Keratinocyte (primary cell): Measurements from ENCODE around the gene C2orf42.

Source experiments
- EZH2 ChIP-seq: IDR thresholded peaks from one replicate; pipeline ENCODE4 v1.6.1; 2012; ENCODE audit warnings: inconsistent platforms, mild to moderate bottlenecking, low read length, moderate library complexity
- TF ChIP-seq, protein P1 (sequence below), 3 experiments: IDR thresholded peaks in 1 of 3; conservative IDR thresholded peaks in 1 of 3; optimal IDR thresholded peaks in 1 of 3; 2 replicates in 2 of 3; 3 replicates in 1 of 3; pipeline versions ENCODE3 to v1.5.1; 2011; ENCODE audit warnings: low read length in 3 of 3, mild to moderate bottlenecking in 3 of 3, moderate library complexity in 2 of 3, control low read depth in 1 of 3, inconsistent platforms in 1 of 3; ENCODE audit not compliant: insufficient read depth in 2 of 3; ENCODE audit errors: extremely low read depth in 1 of 3

DNA sequence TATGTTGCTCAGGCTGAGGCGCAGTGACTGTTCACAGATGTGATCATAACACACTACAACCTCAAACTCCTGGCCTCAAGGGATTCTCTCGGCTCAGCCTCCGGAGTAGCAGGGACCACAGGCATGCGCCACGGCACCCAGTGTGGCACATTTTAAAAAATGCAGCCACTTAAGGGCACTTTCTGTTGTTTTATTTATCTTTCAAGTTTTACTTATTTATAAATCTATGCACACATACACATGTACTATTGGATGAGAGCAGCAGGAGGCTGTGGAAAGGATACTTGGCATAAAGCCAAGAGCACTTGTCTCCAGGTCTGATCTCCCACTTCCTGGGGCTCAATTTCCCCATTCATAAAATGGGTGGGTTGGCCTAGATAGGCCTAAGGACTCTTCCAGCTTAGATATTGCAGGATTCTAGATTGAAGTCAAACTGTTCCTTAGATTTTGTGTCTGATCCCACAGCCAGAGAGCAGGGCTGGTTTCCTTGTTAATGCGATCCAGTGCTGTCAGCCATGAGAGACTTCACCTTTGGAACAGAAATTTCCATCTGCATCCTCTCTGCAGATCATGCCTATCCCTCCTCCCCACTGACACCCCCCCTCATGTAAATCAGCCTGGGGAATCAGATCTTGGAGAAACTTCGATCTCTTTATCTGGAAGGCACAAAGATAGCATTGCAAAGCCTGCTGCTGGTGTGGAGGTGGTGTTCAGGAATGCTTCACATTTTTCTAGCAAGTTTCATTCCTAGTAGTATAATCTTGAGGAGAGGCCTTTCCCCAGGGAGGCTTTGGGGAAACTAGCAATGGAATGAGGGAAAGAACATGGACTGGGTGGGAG, 78.8 kb downstream of the C2orf42 start:
- TF ChIP-seq, protein P1, sequence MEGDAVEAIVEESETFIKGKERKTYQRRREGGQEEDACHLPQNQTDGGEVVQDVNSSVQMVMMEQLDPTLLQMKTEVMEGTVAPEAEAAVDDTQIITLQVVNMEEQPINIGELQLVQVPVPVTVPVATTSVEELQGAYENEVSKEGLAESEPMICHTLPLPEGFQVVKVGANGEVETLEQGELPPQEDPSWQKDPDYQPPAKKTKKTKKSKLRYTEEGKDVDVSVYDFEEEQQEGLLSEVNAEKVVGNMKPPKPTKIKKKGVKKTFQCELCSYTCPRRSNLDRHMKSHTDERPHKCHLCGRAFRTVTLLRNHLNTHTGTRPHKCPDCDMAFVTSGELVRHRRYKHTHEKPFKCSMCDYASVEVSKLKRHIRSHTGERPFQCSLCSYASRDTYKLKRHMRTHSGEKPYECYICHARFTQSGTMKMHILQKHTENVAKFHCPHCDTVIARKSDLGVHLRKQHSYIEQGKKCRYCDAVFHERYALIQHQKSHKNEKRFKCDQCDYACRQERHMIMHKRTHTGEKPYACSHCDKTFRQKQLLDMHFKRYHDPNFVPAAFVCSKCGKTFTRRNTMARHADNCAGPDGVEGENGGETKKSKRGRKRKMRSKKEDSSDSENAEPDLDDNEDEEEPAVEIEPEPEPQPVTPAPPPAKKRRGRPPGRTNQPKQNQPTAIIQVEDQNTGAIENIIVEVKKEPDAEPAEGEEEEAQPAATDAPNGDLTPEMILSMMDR (optimal IDR thresholded peaks at IDR 0.05 in 1 of 3, IDR thresholded peaks at IDR 0.05 in 1 of 3, conservative IDR thresholded peaks at IDR 0.05 in 1 of 3; ENCODE audit: extremely low read depth in 1 of 3, insufficient read depth in 2 of 3, low read length in 3 of 3), result no peak
- TF ChIP-seq EZH2, result no peak
